ENCODE data around the gene RAB41.
"Not testable (repeated sequence)": the region's sequence is repeated elsewhere in the genome, so short reads cannot be mapped to it uniquely, and the experiment has no call there.

DNA sequence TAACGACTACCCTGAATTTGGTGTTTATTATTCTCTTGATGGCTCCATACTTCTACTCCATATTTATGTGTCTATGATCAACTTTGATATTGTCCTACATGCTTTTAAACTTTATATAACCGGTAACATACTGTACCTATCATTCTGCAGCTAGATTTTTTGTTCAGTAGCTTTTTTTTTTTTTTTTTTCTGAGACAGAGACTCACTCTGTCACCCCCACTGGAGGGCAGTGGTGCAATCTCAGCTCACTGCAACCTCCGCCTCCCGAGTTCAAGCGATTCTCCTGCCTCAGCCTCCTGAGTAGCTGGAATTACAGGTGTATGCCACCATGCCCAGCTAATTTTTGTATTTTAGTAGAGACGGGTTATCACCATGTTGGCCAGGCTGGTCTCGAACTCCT is 7.9 kb upstream of the RAB41 start:
- not testable (repeated sequence) for TF ChIP-seq POLR2AphosphoS5 (IDR thresholded peaks at IDR 0.05; ENCODE audit: low read depth); REST (IDR thresholded peaks at IDR 0.05; ENCODE audit: insufficient replicate concordance, low read depth)
- TF ChIP-seq, protein P1, sequence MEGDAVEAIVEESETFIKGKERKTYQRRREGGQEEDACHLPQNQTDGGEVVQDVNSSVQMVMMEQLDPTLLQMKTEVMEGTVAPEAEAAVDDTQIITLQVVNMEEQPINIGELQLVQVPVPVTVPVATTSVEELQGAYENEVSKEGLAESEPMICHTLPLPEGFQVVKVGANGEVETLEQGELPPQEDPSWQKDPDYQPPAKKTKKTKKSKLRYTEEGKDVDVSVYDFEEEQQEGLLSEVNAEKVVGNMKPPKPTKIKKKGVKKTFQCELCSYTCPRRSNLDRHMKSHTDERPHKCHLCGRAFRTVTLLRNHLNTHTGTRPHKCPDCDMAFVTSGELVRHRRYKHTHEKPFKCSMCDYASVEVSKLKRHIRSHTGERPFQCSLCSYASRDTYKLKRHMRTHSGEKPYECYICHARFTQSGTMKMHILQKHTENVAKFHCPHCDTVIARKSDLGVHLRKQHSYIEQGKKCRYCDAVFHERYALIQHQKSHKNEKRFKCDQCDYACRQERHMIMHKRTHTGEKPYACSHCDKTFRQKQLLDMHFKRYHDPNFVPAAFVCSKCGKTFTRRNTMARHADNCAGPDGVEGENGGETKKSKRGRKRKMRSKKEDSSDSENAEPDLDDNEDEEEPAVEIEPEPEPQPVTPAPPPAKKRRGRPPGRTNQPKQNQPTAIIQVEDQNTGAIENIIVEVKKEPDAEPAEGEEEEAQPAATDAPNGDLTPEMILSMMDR (IDR thresholded peaks at IDR 0.05; ENCODE audit: insufficient read depth, low read length) = not testable (repeated sequence)

Data from HL-60 (cell line).